Liver (tissue), 9 donors: Measurements from ENCODE around the gene TRMO. TPM values are rescaled to one million over a fixed set of nuclear protein-coding genes. Genes with fewer than 3 reads are reported as not detected.

Experiments used
- DNase-seq: peaks from one replicate; pipeline ENCODE4 v3.0.0-alpha.2; 2017; ENCODE audit warnings: low spot score
- H3K27ac ChIP-seq, 2 donors: one replicate each; pipeline ENCODE4 v1.7.0; 2013; ENCODE audit warnings: inconsistent platforms in 2 of 2, low read length in 2 of 2, control low read depth in 1 of 2, low read depth in 1 of 2, mild to moderate bottlenecking in 1 of 2
- H3K27me3 ChIP-seq, 4 donors: one replicate each; pipeline versions ENCODE4 v1.6.1 to v1.7.0; 2013; ENCODE audit warnings: low read length in 3 of 4, inconsistent platforms in 1 of 4, mild to moderate bottlenecking in 1 of 4, moderate library complexity in 1 of 4; ENCODE audit not compliant: control insufficient read depth in 4 of 4, insufficient read depth in 4 of 4
- H3K36me3 ChIP-seq, 4 donors: one replicate each; pipeline versions ENCODE4 v1.6.1 to v1.7.0; 2013; ENCODE audit warnings: low read length in 3 of 4, mild to moderate bottlenecking in 3 of 4, low read depth in 1 of 4, moderate library complexity in 1 of 4; ENCODE audit not compliant: control insufficient read depth in 4 of 4, insufficient read depth in 3 of 4
- H3K4me1 ChIP-seq, 4 donors: one replicate each; pipeline versions ENCODE4 v1.6.1 to v1.7.0; 2013; ENCODE audit warnings: low read length in 3 of 4, mild to moderate bottlenecking in 3 of 4, moderate library complexity in 1 of 4; ENCODE audit not compliant: control insufficient read depth in 4 of 4, insufficient read depth in 4 of 4
- H3K4me3 ChIP-seq, 3 donors: one replicate each; pipeline versions ENCODE4 v1.6.1 to v1.7.0; 2013; ENCODE audit warnings: low read length in 3 of 3, control low read depth in 1 of 3, low read depth in 1 of 3, mild to moderate bottlenecking in 1 of 3
- H3K9ac ChIP-seq, 2 donors: one replicate each; pipeline ENCODE4 v1.7.0; 2013; ENCODE audit warnings: low read length in 2 of 2, mild to moderate bottlenecking in 2 of 2, moderate library complexity in 2 of 2, control low read depth in 1 of 2, low read depth in 1 of 2
- H3K9me3 ChIP-seq, 4 donors: one replicate each; pipeline versions ENCODE4 v1.6.1 to v1.7.0; 2013; ENCODE audit warnings: low read length in 3 of 4; ENCODE audit not compliant: control insufficient read depth in 4 of 4
- EGR1 ChIP-seq, 2 donors: IDR thresholded peaks; 2 replicates each; pipeline ENCODE4 v1.6.1; 2016 to 2018; ENCODE audit warnings: antibody characterized with exemption in 2 of 2, low read depth in 2 of 2
- FOXA1 ChIP-seq: IDR thresholded peaks from 2 replicates; pipeline ENCODE4 v1.6.1; 2016; ENCODE audit warnings: antibody characterized with exemption
- FOXA2 ChIP-seq: IDR thresholded peaks from 2 replicates; pipeline ENCODE4 v1.6.1; 2016; ENCODE audit warnings: antibody characterized with exemption
- GABPA ChIP-seq, 2 donors: IDR thresholded peaks in 1 of 2; conservative IDR thresholded peaks in 1 of 2; 2 replicates each; pipeline ENCODE4 v1.6.1; 2016; ENCODE audit warnings: antibody characterized with exemption in 2 of 2, mild to moderate bottlenecking in 1 of 2, moderate library complexity in 1 of 2
- HNF4A ChIP-seq, 2 donors: conservative IDR thresholded peaks; 2 replicates each; pipeline ENCODE4 v1.6.1; 2016; ENCODE audit warnings: antibody characterized with exemption in 2 of 2, mild to moderate bottlenecking in 2 of 2
- HNF4G ChIP-seq: IDR thresholded peaks from 2 replicates; pipeline ENCODE4 v1.6.1; 2016; ENCODE audit warnings: antibody characterized with exemption
- JUND ChIP-seq, 2 donors: IDR thresholded peaks; 2 replicates each; pipeline ENCODE4 v1.6.1; 2016; ENCODE audit warnings: antibody characterized with exemption in 2 of 2
- RAD21 ChIP-seq, 2 donors: IDR thresholded peaks; 2 replicates each; pipeline ENCODE4 v1.6.1; 2016; ENCODE audit warnings: antibody characterized with exemption in 2 of 2, mild to moderate bottlenecking in 2 of 2
- SP1 ChIP-seq: IDR thresholded peaks from 2 replicates; pipeline ENCODE4 v1.6.1; 2018; ENCODE audit warnings: antibody characterized with exemption, mild to moderate bottlenecking
- WGBS: extraction: QIAGEN DNeasy Blood & Tissue Kit; methylation state at CpG from one replicate; pipeline ENCODE4 v1.1.7; 2013; 5-methylcytosine and 5-hydroxymethylcytosine counted together
- polyA plus RNA-seq, 2 donors: library from polyadenylated mRNA; stranded (reverse) in 1 of 2; unstranded in 1 of 2; fragments of 200-250 nt in 1 of 2; fragments of >200 nt in 1 of 2; fragmentation: Nextera tagmentation in 1 of 2; extraction: Ambion mirVana in 1 of 2; gene quantifications; one replicate each; pipeline versions ENCODE4 v1.2.1 to v1.2.3, GENCODE V29; 2013 to 2015
- total RNA-seq, 2 donors: library from RNA; depleted of rRNA; stranded (reverse); fragments of >200 nt; gene quantifications; one replicate each; pipeline ENCODE4 v1.2.3, GENCODE V29; 2014
- TF ChIP-seq, protein P1 (sequence below): IDR thresholded peaks from 2 replicates; pipeline ENCODE4 v1.6.1; 2016; ENCODE audit warnings: antibody characterized with exemption
- TF ChIP-seq, protein P2 (sequence below): IDR thresholded peaks from 2 replicates; pipeline ENCODE4 v1.6.1; 2016; ENCODE audit warnings: antibody characterized with exemption
- TF ChIP-seq, protein P3 (sequence below): IDR thresholded peaks from 2 replicates; pipeline ENCODE4 v1.6.1; 2016; ENCODE audit warnings: antibody characterized with exemption
- TF ChIP-seq, protein P4 (sequence below): IDR thresholded peaks from 2 replicates; pipeline ENCODE4 v1.6.1; 2016; ENCODE audit warnings: antibody characterized with exemption, mild to moderate bottlenecking
- TF ChIP-seq, protein P5 (sequence below): fragments of 150-350 bp; IDR thresholded peaks from 2 replicates; pipeline ENCODE4 v1.5.1; 2017; ENCODE audit warnings: improper control_type of control experiment, low read depth, low read length; ENCODE audit not compliant: missing input control
- donor health status: healthy.
- donor health status: healthy.
- donor health status: healthy.
- donor health status: healthy.
- donor health status: healthy.

TRMO gene
- total and polyA plus RNA-seq, 4 donors = 7.0 to 13.2 (median 9.7) TPM

DNA sequence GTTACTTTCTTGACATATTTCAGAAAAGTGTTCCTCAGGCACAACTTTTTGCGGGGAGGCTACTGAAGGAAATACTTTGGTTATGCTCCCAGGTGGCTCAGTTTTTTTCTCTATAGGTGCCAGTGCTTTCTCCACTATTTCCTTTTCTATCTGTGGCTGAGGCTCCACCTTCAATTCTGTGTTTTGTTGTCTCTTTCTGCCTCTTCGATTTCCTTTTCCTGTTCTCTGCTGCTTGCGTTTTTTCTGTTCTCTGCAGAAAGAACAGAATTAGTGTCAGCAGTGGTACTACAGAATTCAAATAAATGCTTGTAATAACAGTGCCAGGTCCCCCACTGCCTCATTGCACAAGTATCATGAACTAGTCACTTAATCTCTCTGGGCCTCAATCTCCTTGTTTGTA, 8.7 kb upstream of the TRMO start:
- 49% methylated on average over 3 of the region's 3 CpGs for WGBS

DNA sequence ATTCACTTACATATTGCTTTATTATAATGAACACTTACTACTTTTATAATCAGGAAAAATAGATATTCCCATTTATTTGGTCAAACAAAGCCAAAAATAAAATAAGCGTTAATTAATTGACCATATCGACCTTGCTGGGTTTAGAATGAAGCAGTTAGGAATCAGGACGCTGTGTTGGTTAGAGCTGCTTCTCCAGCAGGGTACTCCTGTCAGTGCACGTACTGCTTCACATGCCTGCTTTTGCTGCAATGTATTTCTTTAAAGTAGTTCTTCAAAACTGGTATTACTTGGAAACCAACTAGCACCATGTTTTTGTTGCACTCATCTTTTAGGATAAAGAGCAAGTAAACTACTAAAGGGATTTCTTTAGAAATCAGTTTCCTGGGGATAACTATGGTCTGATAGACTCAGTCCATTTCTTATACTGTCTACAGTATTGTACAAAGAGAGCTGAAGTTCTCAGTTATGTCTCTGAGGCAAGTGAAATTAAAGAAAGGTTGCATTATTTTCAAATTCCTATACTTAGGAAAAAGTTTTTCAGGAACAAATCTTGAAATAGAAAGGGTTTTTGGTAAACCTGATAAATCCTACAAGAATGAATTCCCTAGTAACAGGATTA, 6.8 kb upstream of the TRMO start:
- no peak overlapping the region for H3K27ac ChIP-seq
- no peaks in the 10 kb centered on the region for H3K4me1 ChIP-seq
- H3K27me3 ChIP-seq = peaks cover 0 to 2% (median 1%) of the 10 kb centered on the region in 4 donors
- H3K9ac ChIP-seq = no peak overlapping the region
- no peak overlapping the region for H3K4me3 ChIP-seq
- no peaks in the 10 kb centered on the region for H3K36me3 ChIP-seq
- H3K9me3 ChIP-seq = no peaks in the 10 kb centered on the region
- WGBS = 68% methylated on average over 4 of the region's 4 CpGs
- no peak for DNase-seq
- no peak for TF ChIP-seq JUND (IDR thresholded peaks at IDR 0.05)
- TF ChIP-seq GABPA (IDR thresholded peaks at IDR 0.05 in 1 of 2, conservative IDR thresholded peaks at IDR 0.05 in 1 of 2) = no peak
- TF ChIP-seq FOXA1 = no peak
- TF ChIP-seq, protein P1, sequence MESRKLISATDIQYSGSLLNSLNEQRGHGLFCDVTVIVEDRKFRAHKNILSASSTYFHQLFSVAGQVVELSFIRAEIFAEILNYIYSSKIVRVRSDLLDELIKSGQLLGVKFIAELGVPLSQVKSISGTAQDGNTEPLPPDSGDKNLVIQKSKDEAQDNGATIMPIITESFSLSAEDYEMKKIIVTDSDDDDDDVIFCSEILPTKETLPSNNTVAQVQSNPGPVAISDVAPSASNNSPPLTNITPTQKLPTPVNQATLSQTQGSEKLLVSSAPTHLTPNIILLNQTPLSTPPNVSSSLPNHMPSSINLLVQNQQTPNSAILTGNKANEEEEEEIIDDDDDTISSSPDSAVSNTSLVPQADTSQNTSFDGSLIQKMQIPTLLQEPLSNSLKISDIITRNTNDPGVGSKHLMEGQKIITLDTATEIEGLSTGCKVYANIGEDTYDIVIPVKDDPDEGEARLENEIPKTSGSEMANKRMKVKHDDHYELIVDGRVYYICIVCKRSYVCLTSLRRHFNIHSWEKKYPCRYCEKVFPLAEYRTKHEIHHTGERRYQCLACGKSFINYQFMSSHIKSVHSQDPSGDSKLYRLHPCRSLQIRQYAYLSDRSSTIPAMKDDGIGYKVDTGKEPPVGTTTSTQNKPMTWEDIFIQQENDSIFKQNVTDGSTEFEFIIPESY = no peak
- TF ChIP-seq, protein P2, sequence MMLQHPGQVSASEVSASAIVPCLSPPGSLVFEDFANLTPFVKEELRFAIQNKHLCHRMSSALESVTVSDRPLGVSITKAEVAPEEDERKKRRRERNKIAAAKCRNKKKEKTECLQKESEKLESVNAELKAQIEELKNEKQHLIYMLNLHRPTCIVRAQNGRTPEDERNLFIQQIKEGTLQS = no peak
- TF ChIP-seq, protein P3, sequence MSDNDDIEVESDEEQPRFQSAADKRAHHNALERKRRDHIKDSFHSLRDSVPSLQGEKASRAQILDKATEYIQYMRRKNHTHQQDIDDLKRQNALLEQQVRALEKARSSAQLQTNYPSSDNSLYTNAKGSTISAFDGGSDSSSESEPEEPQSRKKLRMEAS = no peak
- TF ChIP-seq, protein P4, sequence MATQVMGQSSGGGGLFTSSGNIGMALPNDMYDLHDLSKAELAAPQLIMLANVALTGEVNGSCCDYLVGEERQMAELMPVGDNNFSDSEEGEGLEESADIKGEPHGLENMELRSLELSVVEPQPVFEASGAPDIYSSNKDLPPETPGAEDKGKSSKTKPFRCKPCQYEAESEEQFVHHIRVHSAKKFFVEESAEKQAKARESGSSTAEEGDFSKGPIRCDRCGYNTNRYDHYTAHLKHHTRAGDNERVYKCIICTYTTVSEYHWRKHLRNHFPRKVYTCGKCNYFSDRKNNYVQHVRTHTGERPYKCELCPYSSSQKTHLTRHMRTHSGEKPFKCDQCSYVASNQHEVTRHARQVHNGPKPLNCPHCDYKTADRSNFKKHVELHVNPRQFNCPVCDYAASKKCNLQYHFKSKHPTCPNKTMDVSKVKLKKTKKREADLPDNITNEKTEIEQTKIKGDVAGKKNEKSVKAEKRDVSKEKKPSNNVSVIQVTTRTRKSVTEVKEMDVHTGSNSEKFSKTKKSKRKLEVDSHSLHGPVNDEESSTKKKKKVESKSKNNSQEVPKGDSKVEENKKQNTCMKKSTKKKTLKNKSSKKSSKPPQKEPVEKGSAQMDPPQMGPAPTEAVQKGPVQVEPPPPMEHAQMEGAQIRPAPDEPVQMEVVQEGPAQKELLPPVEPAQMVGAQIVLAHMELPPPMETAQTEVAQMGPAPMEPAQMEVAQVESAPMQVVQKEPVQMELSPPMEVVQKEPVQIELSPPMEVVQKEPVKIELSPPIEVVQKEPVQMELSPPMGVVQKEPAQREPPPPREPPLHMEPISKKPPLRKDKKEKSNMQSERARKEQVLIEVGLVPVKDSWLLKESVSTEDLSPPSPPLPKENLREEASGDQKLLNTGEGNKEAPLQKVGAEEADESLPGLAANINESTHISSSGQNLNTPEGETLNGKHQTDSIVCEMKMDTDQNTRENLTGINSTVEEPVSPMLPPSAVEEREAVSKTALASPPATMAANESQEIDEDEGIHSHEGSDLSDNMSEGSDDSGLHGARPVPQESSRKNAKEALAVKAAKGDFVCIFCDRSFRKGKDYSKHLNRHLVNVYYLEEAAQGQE = no peak
- TF ChIP-seq RAD21 (IDR thresholded peaks at IDR 0.05) = no peak
- TF ChIP-seq HNF4A (conservative IDR thresholded peaks at IDR 0.05) = no peak
- TF ChIP-seq, protein P5, sequence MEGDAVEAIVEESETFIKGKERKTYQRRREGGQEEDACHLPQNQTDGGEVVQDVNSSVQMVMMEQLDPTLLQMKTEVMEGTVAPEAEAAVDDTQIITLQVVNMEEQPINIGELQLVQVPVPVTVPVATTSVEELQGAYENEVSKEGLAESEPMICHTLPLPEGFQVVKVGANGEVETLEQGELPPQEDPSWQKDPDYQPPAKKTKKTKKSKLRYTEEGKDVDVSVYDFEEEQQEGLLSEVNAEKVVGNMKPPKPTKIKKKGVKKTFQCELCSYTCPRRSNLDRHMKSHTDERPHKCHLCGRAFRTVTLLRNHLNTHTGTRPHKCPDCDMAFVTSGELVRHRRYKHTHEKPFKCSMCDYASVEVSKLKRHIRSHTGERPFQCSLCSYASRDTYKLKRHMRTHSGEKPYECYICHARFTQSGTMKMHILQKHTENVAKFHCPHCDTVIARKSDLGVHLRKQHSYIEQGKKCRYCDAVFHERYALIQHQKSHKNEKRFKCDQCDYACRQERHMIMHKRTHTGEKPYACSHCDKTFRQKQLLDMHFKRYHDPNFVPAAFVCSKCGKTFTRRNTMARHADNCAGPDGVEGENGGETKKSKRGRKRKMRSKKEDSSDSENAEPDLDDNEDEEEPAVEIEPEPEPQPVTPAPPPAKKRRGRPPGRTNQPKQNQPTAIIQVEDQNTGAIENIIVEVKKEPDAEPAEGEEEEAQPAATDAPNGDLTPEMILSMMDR = no peak

More for the DNA sequence above, 8.7 kb upstream of the TRMO start:
- Histone ChIP-seq H3K27me3 (peaks cover 0 to 2% (median 1%) of the 10 kb centered on the region in 4 donors), H3K36me3 (no peaks in the 10 kb centered on the region), H3K9ac (no peak overlapping the region), H3K27ac (no peak overlapping the region), H3K9me3 (no peaks in the 10 kb centered on the region), H3K4me1 (no peaks in the 10 kb centered on the region), H3K4me3 (no peak overlapping the region)
- no peak for TF ChIP-seq RAD21 (IDR thresholded peaks at IDR 0.05)
- TF ChIP-seq, protein P5 = no peak
- no peak for TF ChIP-seq FOXA2
- no peak for TF ChIP-seq GABPA (IDR thresholded peaks at IDR 0.05 in 1 of 2, conservative IDR thresholded peaks at IDR 0.05 in 1 of 2)
- TF ChIP-seq, protein P4 = no peak
- TF ChIP-seq SP1 = no peak
- TF ChIP-seq HNF4G = no peak
- TF ChIP-seq EGR1 (IDR thresholded peaks at IDR 0.05; ENCODE audit: low read depth in 2 of 2) = no peak
- DNase-seq = no peak
